HG03039 (cell line): Measurements from ENCODE around the gene DPEP1.
"Not testable (repeated sequence)": the region's sequence is repeated elsewhere in the genome, so short reads cannot be mapped to it uniquely, and the experiment has no call there.

Experiments used
- ATAC-seq: cut with Tn5 transposase; IDR thresholded peaks from one replicate; pipeline ENCODE4 v1.9.1; 2021; ENCODE audit warnings: mild to moderate bottlenecking, moderate library complexity; ENCODE audit not compliant: unreplicated experiment

Gene DPEP1

GRCh38 chr16:89577055-89577759, 36.2 kb upstream of the DPEP1 start:
- ATAC-seq, result no peak

GRCh38 chr16:89579351-89579750, 34.1 kb upstream of the DPEP1 start:
- no peak for ATAC-seq

- no peak for ATAC-seq
Measured at GRCh38 chr16:89581045-89581695, 32.3 kb upstream of the DPEP1 start.

GRCh38 chr16:89581861-89582563, 31.4 kb upstream of the DPEP1 start:
- ATAC-seq, result no peak

- ATAC-seq, result no peak
Measured at GRCh38 chr16:89582614-89583196, 30.7 kb upstream of the DPEP1 start.

GRCh38 chr16:89583197-89583894, 30.1 kb upstream of the DPEP1 start:
- no peak for ATAC-seq

- ATAC-seq, result no peak
Measured at GRCh38 chr16:89583895-89584644, 29.4 kb upstream of the DPEP1 start.

- ATAC-seq, result no peak
Measured at GRCh38 chr16:89584768-89585549, 28.5 kb upstream of the DPEP1 start.

- no peak for ATAC-seq
Measured at GRCh38 chr16:89586218-89586617, 27.2 kb upstream of the DPEP1 start.

- no peak for ATAC-seq
Measured at GRCh38 chr16:89586853-89587252, 26.6 kb upstream of the DPEP1 start.

- not testable (repeated sequence) for ATAC-seq
Measured at GRCh38 chr16:89587676-89588075, 25.8 kb upstream of the DPEP1 start.

- no peak for ATAC-seq
Measured at GRCh38 chr16:89588413-89589109, 24.9 kb upstream of the DPEP1 start.

GRCh38 chr16:89589241-89589926, 24.1 kb upstream of the DPEP1 start:
- no peak for ATAC-seq

GRCh38 chr16:89593841-89594240, 19.6 kb upstream of the DPEP1 start:
- no peak for ATAC-seq

GRCh38 chr16:89595330-89596060, 17.9 kb upstream of the DPEP1 start:
- no peak for ATAC-seq

GRCh38 chr16:89596061-89596689, 17.3 kb upstream of the DPEP1 start:
- no peak for ATAC-seq

GRCh38 chr16:89596957-89597649, 16.3 kb upstream of the DPEP1 start:
- ATAC-seq, result no peak
